Activated T-helper 1 cell treated with anti-CD3 and anti-CD28 coated beads, Interleukin-12 subunit alpha, Interleukin-12 subunit beta, Interleukin-2, Interleukin-4 antibody, amounts not matched to agents 30 ng/mL and 10 ng/mL and 1 ng/mL, durations not matched to agents 14 hours and 24 hours and 36 hours (primary cell): ENCODE measurements around the gene CTDSPL. TPM values are rescaled to one million over a fixed set of nuclear protein-coding genes. Genes with fewer than 3 reads are reported as not detected.

Source experiments
- DNase-seq: peaks from one replicate; pipeline ENCODE4 v3.0.0; 2021; ENCODE audit warnings: low spot score
- H3K27ac Mint-ChIP-seq: one replicate; pipeline ENCODE4 v1.8.0; 2021; ENCODE audit warnings: mild to moderate bottlenecking, mixed read lengths
- H3K27me3 Mint-ChIP-seq: one replicate; pipeline ENCODE4 v1.8.0; 2022; ENCODE audit warnings: mild to moderate bottlenecking, moderate library complexity, mixed read lengths; ENCODE audit not compliant: insufficient read depth
- H3K36me3 Mint-ChIP-seq: one replicate; pipeline ENCODE4 v1.8.0; 2021; ENCODE audit warnings: low read depth, mixed read lengths
- H3K4me1 Mint-ChIP-seq: one replicate; pipeline ENCODE4 v1.8.0; 2021; ENCODE audit warnings: low read depth, mixed read lengths
- H3K4me3 Mint-ChIP-seq: one replicate; pipeline ENCODE4 v1.8.0; 2021; ENCODE audit warnings: mild to moderate bottlenecking, moderate library complexity, mixed read lengths
- H3K9me3 Mint-ChIP-seq: one replicate; pipeline ENCODE4 v1.8.0; 2021; ENCODE audit warnings: mixed read lengths
- intact Hi-C: fragments of 100-400 bp; cut with micrococcal nuclease; formaldehyde crosslinking; loops from one replicate; pipeline ENCODE4 v1.15.1; 2024
- total RNA-seq: library from RNA; stranded (reverse); gene quantifications from 2 replicates; pipeline ENCODE4 v1.2.3, GENCODE V29; 2022

Gene CTDSPL
- total RNA-seq, 1 donor from 2014 or later, result 3.7 TPM

GRCh38 chr3:37912052-37912733, 50.5 kb downstream of the CTDSPL start:
- H3K27ac Mint-ChIP-seq, result no peak overlapping the region
- H3K9me3 Mint-ChIP-seq, result peaks cover 4% of the 10 kb centered on the region
- DNase-seq, result no peak
- no peak overlapping the region for H3K4me3 Mint-ChIP-seq
- intact Hi-C loops, result no loop called here
- H3K36me3 Mint-ChIP-seq, result peaks cover 1% of the 10 kb centered on the region
- peaks cover 15% of the 10 kb centered on the region for H3K4me1 Mint-ChIP-seq
- H3K27me3 Mint-ChIP-seq, result peaks cover 20% of the 10 kb centered on the region

DNA sequence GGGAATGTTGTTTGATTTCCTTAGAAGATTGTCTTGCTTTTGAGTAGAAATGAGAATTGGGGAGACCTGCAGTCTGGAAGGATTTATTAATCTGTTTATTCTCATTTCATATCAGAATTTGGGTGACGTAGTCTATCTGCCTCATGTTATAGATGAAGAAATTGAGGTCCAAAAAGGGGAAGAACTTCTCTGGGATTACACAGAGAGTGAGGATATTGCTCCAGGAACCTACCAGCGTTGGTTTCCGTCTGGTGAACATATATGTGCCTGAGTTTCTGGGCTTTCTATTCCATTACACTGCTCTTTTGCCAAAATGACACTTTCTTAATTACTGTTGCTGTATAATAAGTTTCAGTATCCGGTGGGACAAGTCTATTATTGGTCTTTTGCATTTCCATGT, 51.8 kb downstream of the CTDSPL start:
- intact Hi-C loops, result no loop called here
- Mint-ChIP-seq H3K27ac (no peak overlapping the region), H3K36me3 (peaks cover 1% of the 10 kb centered on the region), H3K4me1 (peaks cover 1% of the 10 kb centered on the region), H3K27me3 (peaks cover 19% of the 10 kb centered on the region), H3K4me3 (no peak overlapping the region), H3K9me3 (peaks cover 4% of the 10 kb centered on the region)
- no peak for DNase-seq

GRCh38 chr3:37916685-37917084, 55.0 kb downstream of the CTDSPL start:
- H3K4me3 Mint-ChIP-seq, result no peak overlapping the region
- H3K4me1 Mint-ChIP-seq, result no peaks in the 10 kb centered on the region
- intact Hi-C loops, result no loop called here
- H3K27ac Mint-ChIP-seq, result no peak overlapping the region
- peaks cover 4% of the 10 kb centered on the region for H3K9me3 Mint-ChIP-seq
- H3K27me3 Mint-ChIP-seq, result peaks cover 12% of the 10 kb centered on the region
- peaks cover 1% of the 10 kb centered on the region for H3K36me3 Mint-ChIP-seq
- no peak for DNase-seq

DNA sequence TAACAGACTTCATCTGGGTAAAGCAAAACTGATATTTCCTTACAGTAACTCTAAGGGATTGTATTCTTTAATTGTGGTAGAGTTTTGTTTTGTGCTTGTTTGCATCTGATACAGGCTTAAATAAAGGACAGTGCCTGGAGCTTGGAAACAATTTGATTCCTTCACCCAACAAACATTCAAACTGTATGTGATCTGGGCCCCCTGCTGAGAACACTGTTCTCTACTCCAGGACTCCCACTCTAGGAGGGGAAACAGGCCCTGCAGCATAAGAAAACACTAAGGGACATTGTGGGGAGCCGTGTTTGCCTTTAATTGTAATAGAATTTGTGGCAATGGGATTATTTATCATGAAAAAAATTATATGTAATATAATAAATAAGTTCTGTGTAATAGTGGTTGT, 56.9 kb downstream of the CTDSPL start:
- Mint-ChIP-seq H3K4me1 (no peaks in the 10 kb centered on the region), H3K27me3 (peaks cover 9% of the 10 kb centered on the region), H3K9me3 (peaks cover 4% of the 10 kb centered on the region), H3K4me3 (no peak overlapping the region), H3K36me3 (peaks cover 1% of the 10 kb centered on the region), H3K27ac (no peak overlapping the region)
- intact Hi-C loops, result no loop called here
- no peak for DNase-seq

DNA sequence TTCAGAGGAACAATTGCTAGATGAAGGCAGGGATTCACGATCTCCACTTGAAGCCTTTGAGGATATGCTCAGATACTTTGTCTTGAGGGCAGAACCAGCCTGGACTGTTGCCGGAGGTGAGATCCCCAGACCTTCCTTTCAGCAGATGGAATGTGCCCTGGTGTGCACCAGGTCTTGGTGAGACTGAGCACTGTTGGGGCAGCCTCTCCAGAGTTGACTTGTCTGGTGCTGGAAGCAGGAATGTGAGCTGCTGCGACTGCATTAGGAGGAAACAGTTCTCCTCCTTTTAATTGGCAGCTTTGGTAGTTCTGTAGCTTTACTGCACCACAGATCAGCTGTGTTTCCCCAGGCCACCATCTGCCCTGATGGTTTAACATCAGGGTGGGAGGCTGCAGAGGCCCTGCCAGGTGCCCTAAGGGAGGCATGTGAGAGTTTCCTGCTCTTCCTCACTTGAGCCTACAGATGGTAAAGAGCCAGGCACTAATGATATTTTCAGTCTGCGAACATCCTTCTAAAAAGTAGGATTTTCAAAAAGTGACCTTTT, 58.5 kb downstream of the CTDSPL start:
- intact Hi-C loops, result no loop called here
- Mint-ChIP-seq H3K27ac (no peak overlapping the region), H3K36me3 (peaks cover 1% of the 10 kb centered on the region), H3K27me3 (peaks cover under 1% of the 10 kb centered on the region), H3K9me3 (peaks cover 3% of the 10 kb centered on the region), H3K4me3 (no peak overlapping the region), H3K4me1 (no peaks in the 10 kb centered on the region)
- DNase-seq, result no peak

DNA sequence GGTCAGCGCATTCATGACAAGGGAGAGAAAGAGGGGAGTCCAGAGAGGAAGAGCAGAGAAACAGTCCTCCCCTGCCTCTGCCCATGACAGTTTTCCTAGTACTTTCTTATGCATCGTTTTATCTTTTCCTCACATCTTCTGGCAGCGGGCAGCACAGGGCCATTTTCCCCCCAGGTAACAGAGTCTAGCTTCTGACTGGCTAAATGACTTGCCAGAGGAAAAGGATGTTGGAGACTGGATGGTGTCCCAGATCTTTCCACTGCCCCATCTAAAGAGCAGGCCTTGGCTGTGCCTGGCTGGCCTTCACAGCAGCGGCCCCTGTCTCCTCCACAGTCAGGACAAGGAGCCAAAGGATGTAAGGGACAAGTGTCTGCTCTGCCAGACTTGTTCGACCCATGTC, 59.3 kb downstream of the CTDSPL start:
- intact Hi-C loops, result no loop called here
- Mint-ChIP-seq H3K36me3 (no peaks in the 10 kb centered on the region), H3K4me3 (no peak overlapping the region), H3K27me3 (no peaks in the 10 kb centered on the region), H3K9me3 (no peaks in the 10 kb centered on the region), H3K27ac (no peak overlapping the region), H3K4me1 (no peaks in the 10 kb centered on the region)
- no peak for DNase-seq

- no peaks in the 10 kb centered on the region for H3K9me3 Mint-ChIP-seq
- H3K4me1 Mint-ChIP-seq, result no peaks in the 10 kb centered on the region
- no peak overlapping the region for H3K4me3 Mint-ChIP-seq
- H3K27me3 Mint-ChIP-seq, result peaks cover 2% of the 10 kb centered on the region
- H3K36me3 Mint-ChIP-seq, result no peaks in the 10 kb centered on the region
- H3K27ac Mint-ChIP-seq, result no peak overlapping the region
- intact Hi-C loops, result no loop called here
- no peak for DNase-seq
Observed at GRCh38 chr3:37922721-37923568, 61.3 kb downstream of the CTDSPL start.

GRCh38 chr3:37923569-37924040, 61.9 kb downstream of the CTDSPL start:
- Mint-ChIP-seq H3K36me3 (no peaks in the 10 kb centered on the region), H3K27ac (no peak overlapping the region), H3K9me3 (no peaks in the 10 kb centered on the region), H3K4me3 (no peak overlapping the region), H3K4me1 (no peaks in the 10 kb centered on the region), H3K27me3 (peaks cover 2% of the 10 kb centered on the region)
- DNase-seq, result no peak
- intact Hi-C loops, result no loop called here

DNA sequence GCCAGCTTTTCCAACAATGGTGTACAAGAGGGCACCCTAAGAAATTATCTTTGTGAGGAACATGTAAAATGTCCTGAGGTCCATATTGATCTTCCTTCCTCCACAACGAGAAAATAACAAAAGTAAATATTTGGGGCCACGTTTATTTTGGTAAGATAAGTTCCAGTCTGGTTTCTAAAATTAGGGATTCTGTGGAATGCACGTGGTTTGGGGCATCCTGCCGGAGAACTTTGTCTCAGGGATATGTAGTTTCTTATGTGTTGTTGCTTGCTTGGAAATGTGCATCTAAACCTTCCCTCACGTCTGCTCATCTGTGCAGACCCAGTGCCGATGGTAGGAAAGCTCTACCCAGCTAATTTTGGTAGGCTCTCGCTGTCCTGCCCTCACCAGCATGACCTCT, 62.8 kb downstream of the CTDSPL start:
- H3K27me3 Mint-ChIP-seq, result peaks cover 2% of the 10 kb centered on the region
- no peak for DNase-seq
- H3K4me3 Mint-ChIP-seq, result no peak overlapping the region
- H3K4me1 Mint-ChIP-seq, result no peaks in the 10 kb centered on the region
- intact Hi-C loops, result no loop called here
- H3K27ac Mint-ChIP-seq, result no peak overlapping the region
- H3K9me3 Mint-ChIP-seq, result peaks cover 8% of the 10 kb centered on the region
- no peaks in the 10 kb centered on the region for H3K36me3 Mint-ChIP-seq

DNA sequence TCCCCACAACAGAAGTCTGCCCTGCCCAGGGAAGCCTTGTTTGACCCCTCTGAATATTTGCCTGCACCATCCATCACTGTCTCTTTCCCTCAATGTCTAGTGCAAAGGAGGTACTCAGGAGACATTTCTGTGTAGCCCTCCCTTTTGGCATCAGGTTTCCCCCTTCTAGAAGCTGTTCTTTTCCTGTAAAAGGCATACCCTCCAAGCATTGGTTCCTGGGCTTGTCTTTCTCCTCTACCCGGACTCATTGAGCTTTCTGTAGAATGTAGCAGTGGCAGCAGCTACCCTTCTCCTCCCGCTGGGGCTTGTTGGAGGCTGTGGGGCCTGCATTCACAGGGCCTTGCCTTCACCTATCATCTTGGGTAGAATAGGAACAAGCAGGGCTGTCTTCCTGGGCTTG, 63.5 kb downstream of the CTDSPL start:
- Mint-ChIP-seq H3K27ac (peak overlapping the region; percentile 8), H3K4me3 (no peak overlapping the region), H3K4me1 (no peaks in the 10 kb centered on the region), H3K9me3 (peaks cover 10% of the 10 kb centered on the region), H3K27me3 (peaks cover 2% of the 10 kb centered on the region), H3K36me3 (no peaks in the 10 kb centered on the region)
- intact Hi-C loops, result no loop called here
- DNase-seq, result no peak

- Mint-ChIP-seq H3K27me3 (peaks cover 3% of the 10 kb centered on the region), H3K4me3 (no peak overlapping the region), H3K9me3 (peaks cover 10% of the 10 kb centered on the region), H3K36me3 (no peaks in the 10 kb centered on the region), H3K27ac (no peak overlapping the region), H3K4me1 (no peaks in the 10 kb centered on the region)
- DNase-seq, result no peak
- intact Hi-C loops, result no loop called here
Observed at GRCh38 chr3:37926611-37927010, 64.9 kb downstream of the CTDSPL start.

- H3K4me3 Mint-ChIP-seq, result no peak overlapping the region
- no peaks in the 10 kb centered on the region for H3K36me3 Mint-ChIP-seq
- peaks cover 3% of the 10 kb centered on the region for H3K27me3 Mint-ChIP-seq
- no peak overlapping the region for H3K27ac Mint-ChIP-seq
- no peak for DNase-seq
- H3K9me3 Mint-ChIP-seq, result peaks cover 10% of the 10 kb centered on the region
- no peaks in the 10 kb centered on the region for H3K4me1 Mint-ChIP-seq
- intact Hi-C loops, result no loop called here
Observed at GRCh38 chr3:37930495-37930894, 68.8 kb downstream of the CTDSPL start.

DNA sequence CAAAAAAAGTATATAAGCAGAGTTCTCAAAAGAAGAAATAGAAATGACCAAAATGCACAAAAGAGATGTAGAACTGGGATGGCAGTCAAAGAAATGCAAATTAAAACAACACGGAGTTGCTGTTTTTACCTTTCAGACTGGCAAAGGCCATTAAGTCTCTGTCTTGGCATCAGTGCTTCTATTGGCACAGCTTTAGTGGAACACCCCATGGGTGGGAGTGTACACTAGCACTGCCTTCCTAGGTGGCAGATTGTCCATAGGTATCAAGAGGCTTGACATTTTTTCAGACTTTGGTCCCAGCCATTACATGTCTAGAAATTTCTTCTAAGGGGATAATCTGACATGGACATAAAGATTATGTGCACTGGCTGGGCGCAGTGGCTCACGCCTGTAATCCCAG, 70.8 kb downstream of the CTDSPL start:
- Mint-ChIP-seq H3K4me3 (no peak overlapping the region), H3K36me3 (no peaks in the 10 kb centered on the region)

More for the DNA sequence above, 70.8 kb downstream of the CTDSPL start:
- Mint-ChIP-seq H3K27me3 (peaks cover 5% of the 10 kb centered on the region), H3K4me1 (no peaks in the 10 kb centered on the region), H3K9me3 (peaks cover 10% of the 10 kb centered on the region), H3K27ac (no peak overlapping the region)
- intact Hi-C loops, result no loop called here
- no peak for DNase-seq
